Glutamatergic neuron (in vitro differentiated cells): ENCODE data around the gene CELA2A. TPM values are rescaled to one million over a fixed set of nuclear protein-coding genes. Genes with fewer than 3 reads are reported as not detected.

ENCODE experiments used
- DNase-seq: peaks from one replicate; pipeline ENCODE4 v3.0.0; 2022
- H3K27ac Mint-ChIP-seq: one replicate; pipeline ENCODE4 v1.8.0; 2020; ENCODE audit warnings: mild to moderate bottlenecking, mixed read lengths, inconsistent platforms; ENCODE audit not compliant: unreplicated experiment
- H3K27me3 Mint-ChIP-seq: one replicate; pipeline ENCODE4 v1.8.0; 2020; ENCODE audit warnings: mild to moderate bottlenecking, moderate library complexity, mixed read lengths, inconsistent platforms; ENCODE audit not compliant: unreplicated experiment
- H3K36me3 Mint-ChIP-seq: one replicate; pipeline ENCODE4 v1.8.0; 2020; ENCODE audit warnings: mild to moderate bottlenecking, mixed read lengths, inconsistent platforms; ENCODE audit not compliant: unreplicated experiment
- H3K4me1 Mint-ChIP-seq: one replicate; pipeline ENCODE4 v1.8.0; 2020; ENCODE audit warnings: mild to moderate bottlenecking, low read depth, mixed read lengths, inconsistent platforms; ENCODE audit not compliant: unreplicated experiment
- H3K4me3 Mint-ChIP-seq: one replicate; pipeline ENCODE4 v1.8.0; 2020; ENCODE audit warnings: mild to moderate bottlenecking, mixed read lengths, inconsistent platforms; ENCODE audit not compliant: unreplicated experiment
- H3K9me3 Mint-ChIP-seq: one replicate; pipeline ENCODE4 v1.8.0; 2020; ENCODE audit warnings: mild to moderate bottlenecking, moderate library complexity, mixed read lengths, inconsistent platforms; ENCODE audit not compliant: unreplicated experiment
- long read RNA-seq: library from polyadenylated mRNA; unstranded; transcript quantifications from one replicate; pipeline ENCODE4 v2.0.0, GENCODE V29; 2020; ENCODE audit not compliant: unreplicated experiment
- total RNA-seq: library from RNA; stranded (reverse); fragmentation: NEBNext Ultra II Directional; extraction: Animal tissue kit (Norgen Biotek cat#: 25700); gene quantifications from one replicate; pipeline ENCODE4 v1.2.1, GENCODE V29; 2021; ENCODE audit not compliant: unreplicated experiment
- TF ChIP-seq, protein P1 (sequence below): fragments of 200-600 bp; sonication (generic); IDR thresholded peaks from one replicate; pipeline ENCODE4 v1.5.0; 2021; ENCODE audit not compliant: partially characterized antibody, unreplicated experiment

CELA2A gene
- not detected for total RNA-seq
- long read RNA-seq = 0 reads

DNA sequence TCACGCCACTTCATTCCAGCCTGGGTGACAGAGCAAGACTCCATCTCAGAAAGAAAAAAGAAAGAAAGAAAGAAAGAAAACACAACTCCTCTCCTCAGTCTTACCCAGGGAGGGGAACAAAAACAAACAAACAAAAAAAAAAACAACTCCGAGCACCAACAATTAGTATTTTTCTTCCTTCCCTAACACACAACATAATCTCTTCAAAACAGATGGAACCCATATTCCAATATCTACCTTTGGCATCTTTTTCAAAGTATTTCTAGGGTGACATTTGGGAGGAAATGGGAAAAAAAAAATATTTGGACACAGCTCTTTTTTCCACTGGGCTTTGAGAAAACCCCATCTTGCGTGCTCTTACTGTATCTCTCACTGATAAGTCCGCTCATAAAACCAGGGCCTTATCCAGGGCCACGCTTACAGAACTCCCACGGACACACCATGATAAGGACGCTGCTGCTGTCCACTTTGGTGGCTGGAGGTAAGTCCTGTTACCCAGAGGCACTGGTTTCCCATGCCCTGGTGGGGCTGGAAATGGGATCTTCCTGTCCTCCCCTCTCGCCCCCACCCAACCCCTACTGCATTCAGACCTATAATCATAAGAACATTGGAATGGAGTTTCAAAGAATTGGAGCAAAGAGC is at the start of gene CELA2A:
Gene CELA2A (plus strand): TSS at position 420 of the 642 bp plus-strand sequence. CDS start 22 bp downstream, at position 442.
- TF ChIP-seq, protein P1, sequence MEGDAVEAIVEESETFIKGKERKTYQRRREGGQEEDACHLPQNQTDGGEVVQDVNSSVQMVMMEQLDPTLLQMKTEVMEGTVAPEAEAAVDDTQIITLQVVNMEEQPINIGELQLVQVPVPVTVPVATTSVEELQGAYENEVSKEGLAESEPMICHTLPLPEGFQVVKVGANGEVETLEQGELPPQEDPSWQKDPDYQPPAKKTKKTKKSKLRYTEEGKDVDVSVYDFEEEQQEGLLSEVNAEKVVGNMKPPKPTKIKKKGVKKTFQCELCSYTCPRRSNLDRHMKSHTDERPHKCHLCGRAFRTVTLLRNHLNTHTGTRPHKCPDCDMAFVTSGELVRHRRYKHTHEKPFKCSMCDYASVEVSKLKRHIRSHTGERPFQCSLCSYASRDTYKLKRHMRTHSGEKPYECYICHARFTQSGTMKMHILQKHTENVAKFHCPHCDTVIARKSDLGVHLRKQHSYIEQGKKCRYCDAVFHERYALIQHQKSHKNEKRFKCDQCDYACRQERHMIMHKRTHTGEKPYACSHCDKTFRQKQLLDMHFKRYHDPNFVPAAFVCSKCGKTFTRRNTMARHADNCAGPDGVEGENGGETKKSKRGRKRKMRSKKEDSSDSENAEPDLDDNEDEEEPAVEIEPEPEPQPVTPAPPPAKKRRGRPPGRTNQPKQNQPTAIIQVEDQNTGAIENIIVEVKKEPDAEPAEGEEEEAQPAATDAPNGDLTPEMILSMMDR = no peak
- DNase-seq = no peak
- no peaks in the 10 kb centered on the region for H3K36me3 Mint-ChIP-seq
- peaks cover 3% of the 10 kb centered on the region for H3K27me3 Mint-ChIP-seq
- H3K4me1 Mint-ChIP-seq = peaks cover 12% of the 10 kb centered on the region
- H3K4me3 Mint-ChIP-seq = no peak within 1 kb of the TSS
- H3K9me3 Mint-ChIP-seq = no peaks in the 10 kb centered on the region
- H3K27ac Mint-ChIP-seq = no peak within 1 kb of the TSS

DNA sequence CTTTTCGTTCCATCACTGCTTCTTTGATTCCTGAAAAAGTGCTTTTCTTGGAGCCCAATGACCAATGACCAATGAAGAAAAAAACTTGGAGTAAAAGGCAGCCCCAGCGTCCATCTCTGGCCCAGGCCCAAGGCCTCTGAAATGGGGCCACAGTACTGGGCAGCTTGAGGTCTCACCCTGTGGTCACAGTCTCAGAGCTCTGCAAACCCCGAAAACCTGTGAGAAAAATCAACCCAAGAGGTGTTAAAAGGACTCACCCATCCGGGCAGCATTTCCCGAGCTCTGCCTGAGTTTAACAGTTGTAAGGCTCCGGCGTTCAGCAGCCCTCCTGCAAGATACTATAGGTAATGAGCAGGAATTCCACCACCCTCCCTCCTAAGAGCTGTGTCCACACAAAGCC is 49.0 kb upstream of the CELA2A start:
- Mint-ChIP-seq H3K27me3 (peaks cover 18% of the 10 kb centered on the region), H3K27ac (no peak overlapping the region), H3K36me3 (no peaks in the 10 kb centered on the region), H3K4me1 (peaks cover 8% of the 10 kb centered on the region), H3K9me3 (peaks cover 7% of the 10 kb centered on the region), H3K4me3 (no peak overlapping the region)
- no peak for DNase-seq
- TF ChIP-seq, protein P1 = no peak

DNA sequence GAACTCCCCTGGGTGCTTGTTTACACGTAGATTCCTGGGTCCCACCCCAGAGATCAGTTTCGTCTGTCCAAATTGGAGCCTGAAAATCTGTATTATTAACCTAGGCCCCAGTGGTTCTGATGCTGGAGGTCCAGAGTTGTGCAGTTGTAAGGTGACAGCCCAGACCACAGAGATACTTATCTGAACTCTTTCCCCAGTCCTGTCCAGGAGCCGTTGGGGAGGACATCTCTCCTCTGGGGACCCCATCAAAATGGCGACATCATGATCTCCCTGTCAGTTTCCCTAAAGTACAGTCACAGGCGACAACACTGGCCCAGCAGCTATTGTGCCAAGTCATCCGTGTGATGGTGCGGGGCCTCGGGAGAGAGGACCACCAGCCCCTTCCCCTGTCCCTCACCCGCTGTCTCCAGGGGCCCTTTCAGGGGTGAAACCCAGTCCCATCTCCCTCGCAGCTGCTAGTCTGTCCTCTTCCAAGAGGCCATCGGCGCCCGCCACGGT is 47.6 kb upstream of the CELA2A start:
- Mint-ChIP-seq H3K36me3 (no peaks in the 10 kb centered on the region), H3K4me1 (peaks cover 8% of the 10 kb centered on the region), H3K27me3 (peaks cover 18% of the 10 kb centered on the region), H3K9me3 (peaks cover 7% of the 10 kb centered on the region), H3K27ac (no peak overlapping the region), H3K4me3 (peak overlapping the region; percentile 86)
- DNase-seq = no peak
- TF ChIP-seq, protein P1 = no peak

DNA sequence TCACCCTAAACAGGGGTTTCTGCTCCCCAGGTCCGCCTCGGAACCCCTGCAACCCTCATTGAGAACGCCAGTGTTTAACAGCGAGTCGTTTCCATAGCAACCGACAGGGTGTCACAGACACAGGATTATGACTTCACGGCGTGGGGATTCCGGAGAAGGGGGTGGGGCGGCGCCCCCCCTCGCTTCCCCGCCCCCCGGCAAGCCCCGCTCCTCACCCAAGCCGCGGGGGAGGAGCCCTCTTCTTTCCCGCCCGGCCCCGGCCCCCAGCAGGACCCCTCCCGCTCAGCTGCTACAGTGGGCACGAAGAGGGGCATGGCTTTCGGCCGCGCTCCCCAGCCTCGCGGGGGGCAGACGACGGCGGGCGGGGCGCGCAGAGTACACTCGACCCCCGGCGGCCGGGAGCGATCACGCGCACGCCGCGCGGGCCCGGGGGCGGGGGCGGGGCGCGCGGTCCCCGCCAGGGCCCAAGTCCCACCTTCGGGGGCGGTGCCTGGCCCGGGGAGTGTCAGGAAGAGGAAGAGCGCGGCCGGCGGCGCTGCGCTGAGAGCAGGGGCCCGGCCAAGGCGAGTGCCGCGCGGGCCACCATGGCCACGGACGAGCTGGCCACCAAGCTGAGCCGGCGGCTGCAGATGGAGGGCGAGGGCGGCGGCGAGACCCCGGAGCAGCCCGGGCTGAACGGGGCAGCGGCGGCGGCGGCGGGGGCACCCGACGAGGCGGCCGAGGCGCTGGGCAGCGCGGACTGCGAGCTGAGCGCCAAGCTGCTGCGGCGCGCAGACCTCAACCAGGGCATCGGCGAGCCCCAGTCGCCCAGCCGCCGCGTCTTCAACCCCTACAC is 46.9 kb upstream of the CELA2A start, which contains the start of gene EFHD2:
Gene EFHD2 (plus strand): TSS at position 501 of the 835 bp plus-strand sequence. CDS start 84 bp downstream, at position 585.
- no peak within 1 kb of the TSS for H3K27ac Mint-ChIP-seq
- peaks cover 8% of the 10 kb centered on the region for H3K4me1 Mint-ChIP-seq
- H3K27me3 Mint-ChIP-seq = peaks cover 18% of the 10 kb centered on the region
- peak; percentile 70 for DNase-seq
- peaks cover 7% of the 10 kb centered on the region for H3K9me3 Mint-ChIP-seq
- H3K4me3 Mint-ChIP-seq = peak within 1 kb of the TSS; percentile 86
- H3K36me3 Mint-ChIP-seq = no peaks in the 10 kb centered on the region
- TF ChIP-seq, protein P1 = no peak
